ENCODE measurements around the gene NRL.

DNA sequence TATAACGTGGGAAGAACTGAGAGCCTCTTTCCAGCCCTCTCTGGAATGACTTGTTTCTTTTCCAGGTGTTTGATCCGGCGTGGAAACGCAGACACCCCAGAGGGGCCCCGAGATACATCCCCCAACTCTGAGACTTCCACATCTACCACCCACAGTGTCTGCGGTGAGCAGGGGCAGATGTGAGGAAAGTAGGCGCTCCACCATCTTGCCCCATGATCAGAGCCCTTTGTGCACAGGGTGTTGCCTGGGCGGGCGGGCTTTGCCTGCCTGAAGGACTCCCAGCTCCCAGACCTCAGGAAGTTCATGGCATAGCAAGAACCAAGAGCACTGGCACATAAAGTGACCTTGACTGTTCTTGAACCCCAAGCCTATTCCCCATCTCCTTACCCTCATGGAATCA is 60.1 kb downstream of the NRL start:
- TF ChIP-seq, protein P1, sequence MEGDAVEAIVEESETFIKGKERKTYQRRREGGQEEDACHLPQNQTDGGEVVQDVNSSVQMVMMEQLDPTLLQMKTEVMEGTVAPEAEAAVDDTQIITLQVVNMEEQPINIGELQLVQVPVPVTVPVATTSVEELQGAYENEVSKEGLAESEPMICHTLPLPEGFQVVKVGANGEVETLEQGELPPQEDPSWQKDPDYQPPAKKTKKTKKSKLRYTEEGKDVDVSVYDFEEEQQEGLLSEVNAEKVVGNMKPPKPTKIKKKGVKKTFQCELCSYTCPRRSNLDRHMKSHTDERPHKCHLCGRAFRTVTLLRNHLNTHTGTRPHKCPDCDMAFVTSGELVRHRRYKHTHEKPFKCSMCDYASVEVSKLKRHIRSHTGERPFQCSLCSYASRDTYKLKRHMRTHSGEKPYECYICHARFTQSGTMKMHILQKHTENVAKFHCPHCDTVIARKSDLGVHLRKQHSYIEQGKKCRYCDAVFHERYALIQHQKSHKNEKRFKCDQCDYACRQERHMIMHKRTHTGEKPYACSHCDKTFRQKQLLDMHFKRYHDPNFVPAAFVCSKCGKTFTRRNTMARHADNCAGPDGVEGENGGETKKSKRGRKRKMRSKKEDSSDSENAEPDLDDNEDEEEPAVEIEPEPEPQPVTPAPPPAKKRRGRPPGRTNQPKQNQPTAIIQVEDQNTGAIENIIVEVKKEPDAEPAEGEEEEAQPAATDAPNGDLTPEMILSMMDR (conservative IDR thresholded peaks at IDR 0.05) = no peak
- TF ChIP-seq ZFX (IDR thresholded peaks at IDR 0.05) = no peak
